IMR-90 (cell line): ENCODE measurements around the gene RNF128.

Experiments used
- BHLHE40 ChIP-seq: fragments of 150-350 bp; IDR thresholded peaks from 2 replicates; pipeline ENCODE4 v1.6.1; 2016; ENCODE audit warnings: mild to moderate bottlenecking, low read depth, low read length
- CEBPB ChIP-seq: IDR thresholded peaks from 2 replicates; pipeline ENCODE4 v1.6.1; 2012; ENCODE audit warnings: low read depth, low read length, improper control_type of control experiment
- CTCF ChIP-seq: conservative IDR thresholded peaks from 2 replicates; pipeline ENCODE4 v1.5.1; 2012; ENCODE audit warnings: mild to moderate bottlenecking, low read depth, low read length, improper control_type of control experiment
- ELK1 ChIP-seq: fragments of 150-350 bp; IDR thresholded peaks from 2 replicates; pipeline ENCODE4 v1.6.1; 2016; ENCODE audit warnings: low read depth, mild to moderate bottlenecking, low read length, moderate library complexity, borderline replicate concordance
- MXI1 ChIP-seq: IDR thresholded peaks from 2 replicates; pipeline ENCODE4 v1.6.1; 2012; ENCODE audit warnings: low read depth, mild to moderate bottlenecking, low read length, moderate library complexity, borderline replicate concordance
- POLR2A ChIP-seq: IDR thresholded peaks from 2 replicates; pipeline ENCODE4 v1.6.1; 2012; ENCODE audit warnings: mild to moderate bottlenecking, low read depth, low read length
- RAD21 ChIP-seq: IDR thresholded peaks from 2 replicates; pipeline ENCODE4 v1.6.1; 2012; ENCODE audit warnings: low read length, improper control_type of control experiment
- RCOR1 ChIP-seq: IDR thresholded peaks from 2 replicates; pipeline ENCODE4 v1.6.1; 2012; ENCODE audit warnings: mild to moderate bottlenecking, low read length, improper control_type of control experiment; ENCODE audit not compliant: insufficient replicate concordance
- RFX5 ChIP-seq: IDR thresholded peaks from 2 replicates; pipeline ENCODE4 v1.8.0; 2012; ENCODE audit warnings: low read depth, mild to moderate bottlenecking, low read length, moderate library complexity
- SMC3 ChIP-seq: fragments of 150-350 bp; IDR thresholded peaks from 2 replicates; pipeline ENCODE4 v1.6.1; 2016; ENCODE audit warnings: low read depth, mild to moderate bottlenecking, antibody characterized with exemption, low read length, moderate library complexity
- USF2 ChIP-seq: fragments of 150-350 bp; IDR thresholded peaks from 2 replicates; pipeline ENCODE4 v1.6.1; 2017; ENCODE audit warnings: mild to moderate bottlenecking, antibody characterized with exemption, low read length, low read depth

GRCh38 chrX:106698693-106699092 lies 27.8 kb upstream of the RNF128 start:
- no peak for TF ChIP-seq POLR2A
- no peak for TF ChIP-seq RFX5
- TF ChIP-seq CTCF = no peak
- no peak for TF ChIP-seq USF2
- no peak for TF ChIP-seq MXI1
- TF ChIP-seq RCOR1 = no peak
- no peak for TF ChIP-seq SMC3
- TF ChIP-seq RAD21 = no peak
- TF ChIP-seq ELK1 = no peak
- 0 out of 2 replicates have a peak, but pooled peaks have one; percentile 34 for TF ChIP-seq CEBPB
- no peak for TF ChIP-seq BHLHE40
